Astrocyte of the cerebellum (primary cell): Measurements from ENCODE around the gene HDGFL2.

Experiments used
- DNase-seq: peaks from one replicate; pipeline ENCODE4 v3.0.0-alpha.2; 2011; ENCODE audit warnings: low read depth
- H3K4me3 ChIP-seq: 2 replicates; pipeline ENCODE4 v1.5.1; 2011; ENCODE audit warnings: mild to moderate bottlenecking, low read depth, low read length, moderate library complexity
- CTCF ChIP-seq: IDR thresholded peaks from 2 replicates; pipeline ENCODE4 v1.5.1; 2012; ENCODE audit warnings: low read length, low read depth, moderate library complexity, mild to moderate bottlenecking; ENCODE audit errors: missing control alignments
- in situ Hi-C: cut with HindIII; loops from 2 replicates; pipeline ENCODE4 v1.10.0; 2017; ENCODE audit warnings: low sequenced_read_pairs

Gene HDGFL2

DNA sequence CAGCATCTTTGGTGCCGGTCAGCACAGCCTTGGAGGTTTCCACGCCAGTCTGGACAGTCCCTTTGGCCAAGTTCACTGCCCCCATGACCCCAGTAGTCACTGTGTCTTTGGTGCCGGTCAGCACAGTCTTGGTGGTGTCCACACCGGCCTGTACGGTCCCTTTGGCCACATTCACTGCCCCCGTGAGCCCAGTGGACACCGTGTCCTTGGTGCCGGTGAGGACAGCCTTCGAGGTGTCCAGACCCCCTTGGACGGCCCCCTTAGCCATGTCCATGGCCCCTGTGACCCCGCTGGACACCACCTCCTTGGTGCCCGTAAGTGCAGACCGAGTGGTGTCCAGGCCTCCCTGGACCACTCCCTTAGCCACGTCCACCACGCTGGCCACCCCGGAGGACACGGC is 41.2 kb downstream of the HDGFL2 start:
- no peak for DNase-seq
- no peak overlapping the region for H3K4me3 ChIP-seq
- TF ChIP-seq CTCF: no peak
- in situ Hi-C loops: no loop called here

GRCh38 chr19:4515732-4516131 is 43.6 kb downstream of the HDGFL2 start:
- in situ Hi-C loops: no loop called here
- no peak overlapping the region for H3K4me3 ChIP-seq
- no peak for DNase-seq
- no peak for TF ChIP-seq CTCF

- no peak overlapping the region for H3K4me3 ChIP-seq
- no peak for DNase-seq
- in situ Hi-C loops: no loop called here
- no peak for TF ChIP-seq CTCF
Measured at GRCh38 chr19:4516199-4516938, 44.3 kb downstream of the HDGFL2 start.

DNA sequence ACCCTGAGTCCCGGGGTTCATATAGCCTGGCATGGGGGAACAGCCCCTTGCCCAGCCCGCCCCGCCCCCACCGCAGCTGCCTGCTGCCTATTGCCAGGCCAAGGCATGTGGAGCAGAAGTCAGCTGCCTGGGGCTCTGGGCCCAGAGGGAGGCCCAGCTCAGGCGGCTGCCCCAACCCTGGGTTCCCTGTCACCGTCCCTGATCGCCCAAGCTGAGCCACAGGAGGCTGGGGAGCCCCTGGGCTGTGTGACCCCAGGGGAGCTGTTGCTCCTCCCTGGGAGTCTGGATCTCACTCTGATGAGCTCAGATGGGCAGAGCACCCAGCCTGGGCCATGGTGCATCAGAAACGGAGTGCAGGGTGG is 44.8 kb downstream of the HDGFL2 start:
- DNase-seq: no peak
- in situ Hi-C loops: no loop called here
- H3K4me3 ChIP-seq: no peak overlapping the region
- no peak for TF ChIP-seq CTCF

DNA sequence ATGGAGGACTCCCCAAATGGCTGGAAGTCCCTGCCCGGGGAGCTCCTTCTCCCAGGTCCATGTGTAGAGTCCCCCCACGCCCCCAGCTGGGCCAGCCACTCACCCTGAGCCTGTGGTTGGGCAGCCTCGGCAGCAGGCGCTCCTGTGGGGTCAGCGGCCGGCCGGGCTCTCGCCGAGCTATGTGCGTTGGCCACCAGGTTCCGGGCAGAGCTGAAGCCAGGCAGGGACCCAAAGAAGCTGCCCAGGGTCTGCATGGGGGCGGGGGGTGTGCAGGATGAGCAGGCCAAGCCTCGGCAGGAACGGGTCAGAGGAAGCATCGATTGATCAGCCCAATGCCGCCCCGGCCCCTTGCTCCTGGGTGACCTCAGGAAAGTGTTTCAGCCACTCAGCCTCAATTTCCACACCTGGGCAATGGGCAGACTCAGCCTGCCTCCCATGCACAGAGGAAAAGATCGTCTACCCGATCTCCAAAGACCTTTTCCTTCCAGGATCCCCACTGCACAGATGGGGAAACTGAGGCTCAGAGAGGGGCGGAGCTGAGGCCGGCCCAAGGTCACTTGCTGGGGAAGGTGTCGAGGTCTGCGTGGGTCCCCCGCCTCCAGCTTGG is 45.5 kb downstream of the HDGFL2 start:
- no peak overlapping the region for H3K4me3 ChIP-seq
- DNase-seq: no peak
- in situ Hi-C loops: no loop called here
- TF ChIP-seq CTCF: no peak

- TF ChIP-seq CTCF: no peak
Measured at GRCh38 chr19:4518345-4519171, 46.5 kb downstream of the HDGFL2 start, which contains the start of gene PLIN4. Gene PLIN4, minus strand, starts transcription at chr19:4518486. Its CDS starts 214 bp downstream, at chr19:4518272.

More at GRCh38 chr19:4518345-4519171, 46.5 kb downstream of the HDGFL2 start, which contains the start of gene PLIN4:
- DNase-seq: no peak
- in situ Hi-C loops: no loop called here
- no peak within 1 kb of the TSS for H3K4me3 ChIP-seq
